Prostate gland (tissue), 2 donors: ENCODE measurements around the gene RIPOR1.

Experiments used
- CTCF ChIP-seq, 4 experiments: fragments of 200-600 bp in 2 of 4; fragments of 450-650 bp in 2 of 4; sonication (generic) in 2 of 4; IDR thresholded peaks; 1 replicate in 3 of 4; 2 replicates in 1 of 4; pipeline ENCODE4 v1.5.1; 2016 to 2019; ENCODE audit warnings: antibody characterized with exemption in 4 of 4, mild to moderate bottlenecking in 2 of 4, moderate library complexity in 2 of 4
- POLR2A ChIP-seq: fragments of 450-650 bp; IDR thresholded peaks from one replicate; pipeline ENCODE4 v1.6.1; 2016; ENCODE audit warnings: antibody characterized with exemption, mild to moderate bottlenecking

DNA sequence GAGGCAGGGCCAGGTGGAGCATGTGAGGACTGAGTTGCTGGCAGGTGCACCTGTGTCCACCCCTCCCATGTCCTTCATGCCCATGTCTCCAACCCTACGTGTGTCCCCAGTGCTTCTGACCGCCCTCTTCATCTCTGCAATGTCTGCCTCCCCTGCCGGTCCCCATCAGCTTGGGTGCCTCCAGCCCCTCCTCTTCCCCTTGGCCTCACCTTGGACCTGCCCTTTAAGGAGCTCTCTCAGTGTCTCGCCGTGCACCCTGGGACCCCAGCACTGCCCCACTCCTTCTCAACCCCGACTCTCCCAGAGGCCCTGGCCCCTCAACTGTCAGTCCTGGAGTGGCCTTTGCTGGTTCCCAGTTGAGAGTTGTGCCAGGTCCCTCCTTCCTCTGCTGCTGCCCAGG, 15.0 kb downstream of the RIPOR1 start:
- no peak for TF ChIP-seq CTCF (IDR thresholded peaks at IDR 0.05)
- TF ChIP-seq POLR2A, result no peak
